ENCODE measurements around the gene GSG1L.

GSG1L gene

DNA sequence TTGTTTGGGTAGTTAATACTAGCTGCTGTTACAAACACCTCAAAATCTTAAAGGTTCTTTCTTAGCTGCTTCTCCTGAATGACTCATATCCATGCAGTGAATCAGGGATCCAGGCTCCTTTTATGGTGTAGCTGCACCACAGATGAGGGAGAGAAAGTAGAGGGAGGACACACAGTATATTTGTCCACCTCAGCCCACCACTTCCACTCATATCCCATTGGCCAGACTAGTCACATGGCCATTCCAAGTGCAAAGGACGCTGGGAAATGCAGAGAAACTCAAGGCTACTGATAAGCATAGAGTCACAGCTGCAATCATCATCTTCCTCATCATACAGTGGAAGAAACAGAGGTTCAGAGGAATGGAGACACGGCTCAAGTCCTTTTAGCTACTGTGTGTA is 63.8 kb downstream of the GSG1L start:
- Histone ChIP-seq H3K27me3 (replicated peaks; ENCODE audit: control insufficient read depth, insufficient read depth, low read length) (no peaks in the 10 kb centered on the region; the same call in 1 of the 2 replicates), H3K36me3 (ENCODE audit: control insufficient read depth, insufficient read depth, low read length) (no peaks in the 10 kb centered on the region), H3K4me3 (replicated peaks; ENCODE audit: low read depth, low read length) (no peak overlapping the region)
- TF ChIP-seq, protein P1, sequence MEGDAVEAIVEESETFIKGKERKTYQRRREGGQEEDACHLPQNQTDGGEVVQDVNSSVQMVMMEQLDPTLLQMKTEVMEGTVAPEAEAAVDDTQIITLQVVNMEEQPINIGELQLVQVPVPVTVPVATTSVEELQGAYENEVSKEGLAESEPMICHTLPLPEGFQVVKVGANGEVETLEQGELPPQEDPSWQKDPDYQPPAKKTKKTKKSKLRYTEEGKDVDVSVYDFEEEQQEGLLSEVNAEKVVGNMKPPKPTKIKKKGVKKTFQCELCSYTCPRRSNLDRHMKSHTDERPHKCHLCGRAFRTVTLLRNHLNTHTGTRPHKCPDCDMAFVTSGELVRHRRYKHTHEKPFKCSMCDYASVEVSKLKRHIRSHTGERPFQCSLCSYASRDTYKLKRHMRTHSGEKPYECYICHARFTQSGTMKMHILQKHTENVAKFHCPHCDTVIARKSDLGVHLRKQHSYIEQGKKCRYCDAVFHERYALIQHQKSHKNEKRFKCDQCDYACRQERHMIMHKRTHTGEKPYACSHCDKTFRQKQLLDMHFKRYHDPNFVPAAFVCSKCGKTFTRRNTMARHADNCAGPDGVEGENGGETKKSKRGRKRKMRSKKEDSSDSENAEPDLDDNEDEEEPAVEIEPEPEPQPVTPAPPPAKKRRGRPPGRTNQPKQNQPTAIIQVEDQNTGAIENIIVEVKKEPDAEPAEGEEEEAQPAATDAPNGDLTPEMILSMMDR (IDR thresholded peaks at IDR 0.05; ENCODE audit: insufficient read depth, low read length, poor library complexity, severe bottlenecking) = no peak
- DNase-seq (ENCODE audit: extremely low read depth, insufficient read length) = no peak

DNA sequence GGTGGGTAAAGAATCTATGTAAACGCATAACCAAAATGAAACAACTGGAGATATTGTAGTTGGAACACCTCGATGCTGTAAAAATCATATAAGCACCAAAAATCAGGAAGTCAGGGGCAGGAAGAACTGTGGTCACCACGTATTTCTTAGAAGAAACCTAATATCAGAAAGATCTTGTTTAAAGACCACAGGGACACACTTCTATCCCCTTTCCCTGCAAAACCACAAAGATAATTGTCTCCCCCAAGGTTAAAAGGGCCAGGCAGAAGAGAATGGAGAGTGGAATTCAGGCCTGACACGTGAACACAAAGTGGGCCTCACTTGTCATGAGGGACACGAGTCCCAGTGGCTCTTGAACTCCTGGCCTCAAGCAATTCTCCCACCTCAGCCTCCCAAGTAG is 68.1 kb downstream of the GSG1L start:
- Histone ChIP-seq H3K4me3 (replicated peaks; ENCODE audit: low read depth, low read length) (no peak overlapping the region), H3K27me3 (replicated peaks; ENCODE audit: control insufficient read depth, insufficient read depth, low read length) (no peaks in the 10 kb centered on the region), H3K36me3 (ENCODE audit: control insufficient read depth, insufficient read depth, low read length) (no peaks in the 10 kb centered on the region)
- DNase-seq (ENCODE audit: extremely low read depth, insufficient read length) = no peak
- TF ChIP-seq, protein P1 (IDR thresholded peaks at IDR 0.05; ENCODE audit: insufficient read depth, low read length, poor library complexity, severe bottlenecking) = no peak

DNA sequence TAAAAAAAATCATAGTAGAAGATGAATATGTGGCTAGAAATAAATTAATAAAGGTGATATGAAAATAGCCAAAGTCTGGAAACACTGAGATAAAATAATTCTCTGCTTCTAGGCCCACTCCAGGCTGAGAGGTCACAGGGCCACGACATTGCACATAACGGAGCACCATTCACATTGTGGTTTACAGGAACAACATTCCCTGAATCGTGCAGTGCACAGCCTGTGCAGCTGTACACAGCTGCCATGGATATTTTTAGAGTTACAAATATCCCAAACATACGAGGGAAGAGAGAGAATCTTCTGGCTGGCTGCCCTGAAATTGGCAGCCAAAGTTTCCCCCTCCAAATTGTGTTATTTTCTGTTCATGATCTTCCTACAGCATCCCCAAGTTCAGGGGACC is 68.8 kb downstream of the GSG1L start:
- H3K36me3 ChIP-seq (ENCODE audit: control insufficient read depth, insufficient read depth, low read length) = no peaks in the 10 kb centered on the region
- H3K4me3 ChIP-seq (replicated peaks; ENCODE audit: low read depth, low read length) = no peak overlapping the region
- TF ChIP-seq, protein P1 (IDR thresholded peaks at IDR 0.05; ENCODE audit: insufficient read depth, low read length, poor library complexity, severe bottlenecking) = no peak
- no peaks in the 10 kb centered on the region for H3K27me3 ChIP-seq (replicated peaks; ENCODE audit: control insufficient read depth, insufficient read depth, low read length)
- DNase-seq (ENCODE audit: extremely low read depth, insufficient read length) = no peak

DNA sequence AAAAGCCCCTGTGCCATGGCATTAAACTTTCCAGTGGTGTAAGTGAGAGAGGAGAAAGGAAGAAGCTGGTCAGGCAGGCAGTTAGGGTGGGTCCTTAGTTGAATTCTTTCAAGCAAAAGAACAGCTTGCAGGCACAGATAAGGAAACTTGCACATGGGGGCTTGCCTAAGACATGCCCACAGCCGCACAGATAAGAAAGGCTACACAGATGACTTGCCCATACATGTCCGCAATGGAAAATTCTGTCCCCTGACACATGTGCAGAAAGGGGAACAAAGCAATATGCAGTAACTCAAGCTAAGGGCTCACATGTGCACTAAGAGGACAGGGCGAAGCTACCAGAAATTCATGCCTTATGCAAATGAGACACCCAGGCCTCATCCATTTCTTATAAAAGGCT is 69.9 kb downstream of the GSG1L start:
- no peak for DNase-seq (ENCODE audit: extremely low read depth, insufficient read length)
- Histone ChIP-seq H3K36me3 (ENCODE audit: control insufficient read depth, insufficient read depth, low read length) (no peaks in the 10 kb centered on the region), H3K27me3 (replicated peaks; ENCODE audit: control insufficient read depth, insufficient read depth, low read length) (no peaks in the 10 kb centered on the region), H3K4me3 (replicated peaks; ENCODE audit: low read depth, low read length) (no peak overlapping the region)
- TF ChIP-seq, protein P1 (IDR thresholded peaks at IDR 0.05; ENCODE audit: insufficient read depth, low read length, poor library complexity, severe bottlenecking) = no peak

DNA sequence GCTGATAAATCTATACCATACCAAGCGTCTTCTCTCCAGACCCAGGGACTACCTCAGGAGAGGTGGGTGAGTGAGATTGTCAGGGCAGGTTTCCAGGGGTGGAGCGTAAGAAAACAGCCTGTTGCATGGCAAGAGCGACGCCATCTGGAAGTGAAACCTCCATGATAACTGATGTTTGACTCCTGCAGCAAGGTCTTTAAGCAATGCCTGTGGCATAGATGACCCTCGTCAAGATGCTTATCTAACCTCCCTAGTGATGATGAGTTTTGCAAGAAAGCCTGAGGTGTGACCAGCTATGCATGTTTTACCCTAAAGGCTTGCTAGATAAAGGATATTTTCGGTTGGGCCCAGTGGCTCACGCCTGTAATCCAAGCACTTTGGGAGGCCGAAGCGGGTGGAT is 71.6 kb downstream of the GSG1L start:
- DNase-seq (ENCODE audit: extremely low read depth, insufficient read length) = no peak
- TF ChIP-seq, protein P1 (IDR thresholded peaks at IDR 0.05; ENCODE audit: insufficient read depth, low read length, poor library complexity, severe bottlenecking) = no peak
- Histone ChIP-seq H3K27me3 (replicated peaks; ENCODE audit: control insufficient read depth, insufficient read depth, low read length) (no peaks in the 10 kb centered on the region), H3K4me3 (replicated peaks; ENCODE audit: low read depth, low read length) (no peak overlapping the region), H3K36me3 (ENCODE audit: control insufficient read depth, insufficient read depth, low read length) (no peaks in the 10 kb centered on the region)

DNA sequence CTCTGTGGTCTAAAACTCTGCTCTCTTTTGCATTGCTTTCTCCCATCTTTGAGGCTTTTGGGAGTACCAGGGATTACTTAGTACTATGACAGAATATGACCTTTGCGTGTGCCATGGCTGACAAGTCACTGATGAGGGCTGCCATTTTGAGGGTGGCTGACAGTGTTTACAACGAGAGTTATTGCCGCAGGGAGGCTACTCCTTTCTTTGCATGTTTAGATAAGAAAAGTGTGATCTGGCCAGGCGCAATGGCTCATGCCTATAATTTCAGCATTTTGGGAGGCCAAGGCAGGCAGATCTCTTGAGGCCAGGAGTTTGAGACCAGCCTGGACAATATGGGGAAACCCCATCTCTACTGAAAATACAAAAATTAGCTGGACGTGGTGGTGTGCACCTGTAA is 77.5 kb downstream of the GSG1L start:
- Histone ChIP-seq H3K4me3 (replicated peaks; ENCODE audit: low read depth, low read length) (no peak overlapping the region), H3K27me3 (replicated peaks; ENCODE audit: control insufficient read depth, insufficient read depth, low read length) (no peaks in the 10 kb centered on the region)
- TF ChIP-seq, protein P1 (IDR thresholded peaks at IDR 0.05; ENCODE audit: insufficient read depth, low read length, poor library complexity, severe bottlenecking) = no peak

More for the DNA sequence above, 77.5 kb downstream of the GSG1L start:
- no peaks in the 10 kb centered on the region for H3K36me3 ChIP-seq (ENCODE audit: control insufficient read depth, insufficient read depth, low read length)
- DNase-seq (ENCODE audit: extremely low read depth, insufficient read length) = no peak
